HepG2 (cell line): ENCODE measurements around the gene SECTM1. TPM values are rescaled to one million over a fixed set of nuclear protein-coding genes. Genes with fewer than 3 reads are reported as not detected.
A peak's percentile ranks its signal among the peaks of the same experiment; 100 is the strongest.

Source experiments
- AKNA ChIP-seq: sonication (generic); formaldehyde crosslinking; IDR thresholded peaks from 2 replicates; pipeline ENCODE4 v1.4.0; 2020; ENCODE audit warnings: missing genetic modification reagents, borderline replicate concordance
- FOXK1 ChIP-seq: sonication (generic); formaldehyde crosslinking; IDR thresholded peaks from 2 replicates; pipeline ENCODE4 v1.4.0; 2020; ENCODE audit warnings: low read depth, missing genetic modification reagents, borderline replicate concordance
- GFI1 ChIP-seq: sonication (generic); formaldehyde crosslinking; IDR thresholded peaks from 2 replicates; pipeline ENCODE4 v1.5.0; 2020; ENCODE audit warnings: missing genetic modification reagents, mild to moderate bottlenecking, borderline replicate concordance
- JARID2 ChIP-seq: sonication (generic); formaldehyde crosslinking; IDR thresholded peaks from 2 replicates; pipeline ENCODE4 v1.8.1; 2023; ENCODE audit warnings: missing genetic modification reagents, inconsistent platforms; ENCODE audit not compliant: insufficient replicate concordance
- MTA3 ChIP-seq: sonication (generic); formaldehyde crosslinking; IDR thresholded peaks from 2 replicates; pipeline ENCODE4 v1.4.0; 2020; ENCODE audit warnings: missing genetic modification reagents
- RERE ChIP-seq: IDR thresholded peaks from 2 replicates; pipeline ENCODE4 v1.6.1; 2016; ENCODE audit warnings: low read depth, missing genetic modification reagents, missing compliant biosample characterization
- RFX3 ChIP-seq: IDR thresholded peaks from 2 replicates; pipeline ENCODE4 v1.6.1; 2016; ENCODE audit warnings: missing biosample characterization, missing genetic modification reagents
- RXRB ChIP-seq: IDR thresholded peaks from 2 replicates; pipeline ENCODE4 v1.6.1; 2016; ENCODE audit warnings: borderline replicate concordance, missing genetic modification reagents, missing compliant biosample characterization
- SIX4 ChIP-seq: sonication (generic); formaldehyde crosslinking; IDR thresholded peaks from 2 replicates; pipeline ENCODE4 v1.4.0; 2020; ENCODE audit warnings: missing genetic modification reagents
- SMAD9 ChIP-seq: sonication (generic); formaldehyde crosslinking; IDR thresholded peaks from 2 replicates; pipeline ENCODE4 v1.5.1; 2020; ENCODE audit warnings: mild to moderate bottlenecking, missing genetic modification reagents
- SP1 ChIP-seq, 2 experiments: fragments of 450-650 bp in 1 of 2; sonication (generic) in 1 of 2; formaldehyde crosslinking in 1 of 2; IDR thresholded peaks; 2 replicates each; pipeline versions ENCODE4 v1.4.0 to v1.6.1; 2016 to 2020; ENCODE audit warnings: missing genetic modification reagents in 1 of 2
- WIZ ChIP-seq: sonication (generic); formaldehyde crosslinking; IDR thresholded peaks from 2 replicates; pipeline ENCODE4 v1.5.1; 2020; ENCODE audit warnings: mild to moderate bottlenecking, missing genetic modification reagents
- ZBTB33 ChIP-seq: sonication (generic); formaldehyde crosslinking; IDR thresholded peaks from 2 replicates; pipeline ENCODE4 v1.4.0; 2020; ENCODE audit warnings: missing genetic modification reagents
- ZNF180 ChIP-seq: sonication (generic); formaldehyde crosslinking; IDR thresholded peaks from 2 replicates; pipeline ENCODE4 v1.4.0; 2020; ENCODE audit warnings: low read depth, missing genetic modification reagents, borderline replicate concordance
- ZNF264 ChIP-seq: sonication (generic); formaldehyde crosslinking; IDR thresholded peaks from 2 replicates; pipeline ENCODE4 v1.4.0; 2020; ENCODE audit warnings: missing genetic modification reagents
- ZNF367 ChIP-seq: sonication (generic); formaldehyde crosslinking; IDR thresholded peaks from 2 replicates; pipeline ENCODE4 v1.4.0; 2020; ENCODE audit warnings: missing genetic modification reagents, borderline replicate concordance
- polyA plus RNA-seq, 8 experiments: library from polyadenylated mRNA; depleted of rRNA in 3 of 8; stranded (reverse) in 7 of 8; unstranded in 1 of 8; fragments of >200 nt; fragmentation: Illumina TruSeq in 4 of 8; extraction: Trizol in 4 of 8; gene quantifications; 2 replicates each; pipeline versions ENCODE4 v1.2.1 to v1.2.3, GENCODE V29; 2011 to 2016; ENCODE audit warnings: low read depth in 4 of 8, missing spikeins in 1 of 8, mixed read lengths in 1 of 8; ENCODE audit not compliant: insufficient read depth in 1 of 8
- total RNA-seq, 5 experiments: library from RNA; depleted of rRNA; stranded (reverse); fragments of >200 nt; fragmentation: Illumina TruSeq; extraction: Trizol; gene quantifications; 2 replicates each; pipeline ENCODE4 v1.2.3, GENCODE V29; 2016; ENCODE audit warnings: low read depth in 1 of 5

SECTM1 gene
- total and polyA plus RNA-seq, 2 of the 13 experiments (the other 11 are each of a cell fraction or from before 2014, with no cell fraction given): 3.5 to 5.3 TPM

GRCh38 chr17:82328141-82328993 lies 5.2 kb downstream of the SECTM1 start (continued):
- TF ChIP-seq JARID2 (CRISPR knock-in tag) (no peak), RERE (CRISPR knock-in tag) (peak; percentile 64; the same call in 1 of the 2 replicates), ZNF367 (CRISPR knock-in tag) (no peak; the same call in 1 of the 2 replicates), RXRB (CRISPR knock-in tag) (peak; percentile 98), FOXK1 (CRISPR knock-in tag) (peak; percentile 89; the same call in 1 of the 2 replicates), ZBTB33 (CRISPR knock-in tag) (peak; percentile 95), SMAD9 (CRISPR knock-in tag) (no peak), SP1 (IDR thresholded peaks at IDR 0.05) (no peak), SP1 (CRISPR knock-in tag; IDR thresholded peaks at IDR 0.05) (no peak; the same call in 1 of the 2 replicates), GFI1 (CRISPR knock-in tag) (0 out of 2 replicates have a peak, but pooled peaks have one; percentile 54), RFX3 (CRISPR knock-in tag) (no peak), ZNF264 (peak; percentile 83; the same call in 1 of the 2 replicates), WIZ (no peak), SIX4 (CRISPR knock-in tag) (peak; percentile 65; the same call in 1 of the 2 replicates), AKNA (CRISPR knock-in tag) (no peak), ZNF180 (CRISPR knock-in tag) (no peak), MTA3 (CRISPR knock-in tag) (no peak)
